GM19351 (cell line): ENCODE measurements around the gene ERC1.

Experiments used
- ATAC-seq: cut with Tn5 transposase; IDR thresholded peaks from one replicate; pipeline ENCODE4 v1.9.1; 2021; ENCODE audit warnings: mild to moderate bottlenecking, moderate library complexity; ENCODE audit not compliant: unreplicated experiment

The ERC1 gene

DNA sequence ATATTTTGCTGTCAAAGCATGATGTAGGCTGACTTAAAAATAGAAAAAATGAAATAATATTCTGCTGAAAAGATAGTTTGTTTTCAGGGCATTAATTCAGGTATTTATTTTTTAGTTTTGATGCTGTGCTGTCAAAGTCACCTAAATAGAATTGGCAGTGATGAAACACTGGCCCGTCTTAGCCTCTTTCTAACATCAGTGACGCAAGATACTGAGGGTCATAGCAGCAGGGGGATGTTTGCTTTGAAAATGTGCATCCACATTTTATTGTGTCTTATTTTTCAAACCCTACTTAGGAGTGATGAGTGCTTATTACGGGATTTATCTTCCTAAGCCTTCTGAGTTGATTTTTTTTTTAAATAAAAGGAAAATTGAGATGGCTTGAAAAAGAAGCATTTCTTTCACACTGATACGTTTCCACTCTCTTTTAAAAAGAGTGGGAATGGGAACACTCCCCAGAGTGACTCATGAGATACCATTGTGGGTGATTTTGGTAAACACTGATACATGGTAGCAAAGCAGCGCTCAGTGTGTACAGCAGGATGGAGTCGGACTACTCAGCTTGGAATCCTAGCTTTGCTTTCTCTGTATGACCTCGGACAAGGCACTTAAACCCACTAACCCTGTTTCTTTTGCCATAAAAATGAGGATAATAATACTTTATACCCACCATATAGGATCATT is 290.8 kb downstream of the ERC1 start:
- ATAC-seq, result no peak

- ATAC-seq, result no peak
Observed at GRCh38 chr12:1282670-1283315, 291.8 kb downstream of the ERC1 start.

- no peak for ATAC-seq
Observed at GRCh38 chr12:1283316-1283715, 292.3 kb downstream of the ERC1 start.

GRCh38 chr12:1284611-1285010 is 293.6 kb downstream of the ERC1 start:
- no peak for ATAC-seq

- no peak for ATAC-seq
Observed at GRCh38 chr12:1287446-1287975, 296.5 kb downstream of the ERC1 start.

- no peak for ATAC-seq
Observed at GRCh38 chr12:1288333-1288732, 297.3 kb downstream of the ERC1 start.

GRCh38 chr12:1289371-1290155 is 298.5 kb downstream of the ERC1 start:
- no peak for ATAC-seq

DNA sequence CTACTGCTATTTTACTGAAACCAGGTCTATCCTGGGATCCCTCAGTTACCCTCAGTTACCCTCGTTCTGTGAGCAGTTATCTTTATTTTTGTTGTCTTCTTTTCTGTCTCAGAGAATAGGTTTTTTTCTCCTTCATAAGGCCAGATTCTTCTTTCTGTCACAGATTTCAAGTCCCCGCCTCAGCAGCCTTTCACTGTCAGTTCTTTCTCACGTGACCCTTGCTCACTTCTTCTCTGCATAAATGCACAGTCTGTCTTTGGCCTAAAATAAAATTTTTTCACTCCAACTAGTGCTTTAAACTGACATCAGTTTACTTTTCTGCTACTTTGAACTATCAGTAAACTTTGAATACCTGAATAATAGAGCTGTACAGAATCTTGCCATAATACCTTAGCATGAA is 299.7 kb downstream of the ERC1 start:
- no peak for ATAC-seq

DNA sequence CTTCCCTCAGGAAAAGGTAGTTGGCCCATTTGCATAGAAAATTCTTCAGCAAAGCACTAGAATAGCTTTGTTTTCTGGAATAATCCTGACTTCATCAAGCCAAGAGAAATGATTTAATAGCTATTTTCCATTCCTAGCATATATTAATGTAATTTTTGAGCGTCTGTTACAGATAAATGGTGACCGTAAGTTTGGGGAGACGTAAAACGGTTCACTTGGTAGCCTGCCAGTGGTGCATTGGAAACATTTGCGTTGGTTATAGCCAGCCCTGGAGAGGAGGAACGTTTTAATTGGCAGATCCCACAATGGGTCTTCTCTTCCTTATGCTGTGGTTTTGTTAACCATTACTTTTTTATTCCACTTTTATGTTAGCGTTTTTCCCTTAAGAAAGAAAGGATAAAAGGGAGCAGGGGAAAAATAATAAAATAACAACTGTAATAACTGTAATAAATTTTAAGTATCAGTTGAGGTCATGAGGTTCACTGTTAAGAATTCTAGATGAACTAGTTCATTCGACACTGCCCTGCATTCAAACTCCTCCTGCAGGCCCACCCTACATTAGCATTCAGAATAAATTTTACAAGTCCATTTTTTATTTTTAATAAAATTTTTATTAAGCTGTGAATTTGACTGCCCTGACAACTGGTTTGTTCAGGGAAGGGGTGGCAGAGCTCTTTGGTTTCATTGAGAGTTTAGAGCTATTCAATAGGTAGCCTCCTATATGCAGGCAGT is 300.7 kb downstream of the ERC1 start:
- ATAC-seq, result no peak

GRCh38 chr12:1293901-1294300 is 302.9 kb downstream of the ERC1 start:
- no peak for ATAC-seq

- no peak for ATAC-seq
Observed at GRCh38 chr12:1297206-1297605, 306.2 kb downstream of the ERC1 start.

GRCh38 chr12:1297639-1298175 is 306.7 kb downstream of the ERC1 start:
- ATAC-seq, result no peak

DNA sequence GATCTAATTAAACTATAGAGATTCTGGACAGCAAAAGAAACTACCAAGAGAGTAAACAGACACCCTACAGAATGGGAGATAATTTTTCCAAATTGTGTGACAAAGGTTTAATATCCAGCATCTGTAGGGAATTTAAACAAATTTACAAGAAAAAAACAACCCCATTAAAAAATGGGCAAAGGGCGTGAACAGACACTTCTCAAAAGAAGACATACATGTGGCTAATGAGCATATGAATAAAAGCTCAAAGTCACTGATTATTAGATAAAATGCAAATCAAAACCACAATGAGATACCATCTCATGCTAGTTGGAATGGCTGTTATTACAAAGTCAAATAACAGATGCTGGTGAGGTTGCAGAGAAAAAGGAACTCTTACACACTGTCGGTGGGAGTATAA is 309.4 kb downstream of the ERC1 start:
- ATAC-seq, result no peak

DNA sequence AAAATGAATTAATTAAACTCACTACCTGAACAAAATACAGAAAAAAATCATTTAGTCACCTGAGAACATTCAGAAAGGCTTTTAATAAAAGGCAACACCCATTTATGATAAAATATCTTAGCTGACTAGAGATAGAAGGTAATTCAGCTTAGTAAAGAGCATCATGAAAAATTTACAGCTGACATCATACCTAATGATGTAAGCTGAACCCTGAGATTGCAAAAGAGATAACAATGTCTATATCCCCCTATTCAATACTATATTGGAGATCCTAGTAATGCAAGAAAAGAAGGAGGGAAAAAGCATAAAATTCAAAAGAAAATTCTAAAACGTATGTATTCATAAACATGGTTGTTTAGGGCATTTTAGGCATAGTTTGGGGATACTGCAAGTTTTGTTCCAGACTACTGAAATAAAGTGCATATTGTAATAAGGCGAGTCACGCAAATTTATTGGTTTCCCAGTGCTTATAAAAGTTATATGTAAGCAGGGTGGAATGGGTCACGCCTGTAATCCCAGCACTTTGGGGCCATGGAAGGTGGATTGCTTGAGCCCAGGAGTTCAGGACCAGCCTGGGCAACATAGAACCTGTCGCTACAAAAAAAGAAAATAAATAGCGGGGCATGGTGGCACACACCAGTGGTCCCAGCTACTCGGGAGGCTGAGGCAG is 311.3 kb downstream of the ERC1 start:
- ATAC-seq, result no peak

DNA sequence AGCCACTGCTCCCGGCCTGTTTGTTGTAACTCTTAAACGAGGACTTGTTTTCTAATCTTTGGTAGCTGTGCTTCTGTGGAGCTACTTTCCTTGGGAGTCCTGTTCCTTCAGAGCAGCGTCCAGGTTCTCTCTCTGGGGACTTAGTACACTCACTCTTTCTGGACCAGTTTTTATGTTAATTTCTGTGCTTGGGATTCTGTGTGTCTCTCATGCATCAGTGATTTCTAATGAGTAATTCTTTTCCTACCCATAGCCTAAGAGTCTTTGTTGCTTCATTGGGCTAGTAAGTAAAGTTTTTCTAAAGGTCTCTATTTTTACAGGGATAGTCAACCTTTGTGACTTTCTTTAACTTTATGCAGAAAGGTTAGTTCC is 314.0 kb downstream of the ERC1 start:
- no peak for ATAC-seq

- no peak for ATAC-seq
Observed at GRCh38 chr12:1305791-1306500, 314.9 kb downstream of the ERC1 start.

DNA sequence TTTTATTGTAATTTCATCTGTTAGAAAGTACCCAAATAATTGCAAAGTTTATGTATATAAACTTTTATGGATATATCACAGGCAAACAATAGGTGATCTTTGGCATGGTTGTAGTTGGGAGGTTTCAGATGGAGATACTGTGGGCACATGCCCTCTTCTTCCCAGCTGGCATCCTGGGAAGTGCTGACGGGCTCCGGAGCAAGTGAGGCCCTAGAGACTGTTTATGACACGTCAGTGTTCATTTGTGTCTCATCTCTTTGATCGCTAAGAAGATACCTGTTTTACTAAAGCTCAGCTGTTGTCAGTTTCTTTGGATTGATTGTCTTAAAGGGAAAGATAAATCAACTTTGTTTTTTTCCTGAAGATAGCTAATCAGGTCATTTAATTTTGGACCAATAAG is 315.8 kb downstream of the ERC1 start:
- no peak for ATAC-seq

DNA sequence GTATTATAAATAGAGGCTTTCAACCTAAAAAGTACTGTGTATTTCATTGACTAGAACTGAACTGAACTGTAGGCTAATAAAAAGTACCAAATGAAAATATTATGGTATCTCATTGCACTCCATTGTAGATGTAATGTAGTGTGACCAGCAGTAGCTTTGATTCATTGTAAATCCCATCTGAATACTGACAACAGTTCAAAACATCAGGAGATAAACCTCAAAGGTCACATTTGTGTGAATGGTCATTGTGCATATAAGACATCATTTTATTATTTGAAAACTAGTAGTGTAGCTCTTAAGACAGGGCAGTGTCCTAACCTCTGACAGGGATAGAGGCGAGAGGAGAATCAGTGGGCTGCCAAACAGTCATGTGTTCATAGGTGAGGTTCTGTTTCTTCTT is 316.8 kb downstream of the ERC1 start:
- ATAC-seq, result no peak

DNA sequence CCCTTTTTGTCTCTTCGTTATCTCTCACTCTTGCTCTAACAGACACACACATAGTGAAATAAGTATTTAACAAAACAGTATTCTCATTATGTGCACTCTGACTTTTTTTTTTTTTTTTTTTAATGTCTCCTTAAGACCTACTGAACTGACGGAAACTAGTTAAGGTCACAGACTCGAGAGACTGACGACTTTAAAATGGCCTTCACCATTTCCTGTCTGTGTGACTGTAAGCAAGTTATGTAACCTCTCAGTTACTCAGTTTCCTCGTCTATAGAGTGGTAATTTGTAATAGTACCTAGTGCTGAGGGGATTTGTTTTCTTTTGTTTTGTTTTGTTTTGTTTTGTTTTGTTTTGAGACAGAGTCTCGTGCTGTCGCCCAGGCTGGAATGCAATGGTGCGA is 318.6 kb downstream of the ERC1 start:
- ATAC-seq, result no peak

GRCh38 chr12:1310653-1311052 is 319.6 kb downstream of the ERC1 start:
- ATAC-seq, result no peak
